Endothelial cell (in vitro differentiated cells): ENCODE results near the gene ADAM12. TPM values are rescaled to one million over a fixed set of nuclear protein-coding genes. Genes with fewer than 3 reads are reported as not detected.

Source experiments
- DNase-seq: peaks from one replicate; pipeline ENCODE4 v3.0.0; 2021; ENCODE audit warnings: low spot score
- H3K27ac Mint-ChIP-seq: one replicate; pipeline ENCODE4 v1.8.0; 2021; ENCODE audit warnings: mixed read lengths, inconsistent platforms; ENCODE audit not compliant: unreplicated experiment
- H3K27me3 Mint-ChIP-seq: one replicate; pipeline ENCODE4 v1.8.0; 2021; ENCODE audit warnings: mild to moderate bottlenecking, moderate library complexity, mixed read lengths, inconsistent platforms; ENCODE audit not compliant: unreplicated experiment
- H3K36me3 Mint-ChIP-seq: one replicate; pipeline ENCODE4 v1.8.0; 2021; ENCODE audit warnings: mild to moderate bottlenecking, low read depth, mixed read lengths, inconsistent platforms; ENCODE audit not compliant: unreplicated experiment
- H3K4me1 Mint-ChIP-seq: one replicate; pipeline ENCODE4 v1.8.0; 2021; ENCODE audit warnings: mild to moderate bottlenecking, mixed read lengths, inconsistent platforms; ENCODE audit not compliant: unreplicated experiment
- H3K4me3 Mint-ChIP-seq: one replicate; pipeline ENCODE4 v1.8.0; 2021; ENCODE audit warnings: mild to moderate bottlenecking, mixed read lengths, inconsistent platforms; ENCODE audit not compliant: unreplicated experiment
- H3K9me3 Mint-ChIP-seq: one replicate; pipeline ENCODE4 v1.8.0; 2021; ENCODE audit warnings: mixed read lengths, inconsistent platforms; ENCODE audit not compliant: unreplicated experiment
- CTCF ChIP-seq: fragments of 200-600 bp; sonication (generic); IDR thresholded peaks from one replicate; pipeline ENCODE4 v1.5.0; 2021; ENCODE audit warnings: antibody characterized with exemption; ENCODE audit not compliant: unreplicated experiment
- total RNA-seq: library from RNA; stranded (reverse); fragmentation: NEBNext Ultra II Directional; extraction: Animal tissue kit (Norgen Biotek cat#: 25700); gene quantifications from one replicate; pipeline ENCODE4 v1.2.1, GENCODE V29; 2021; ENCODE audit not compliant: unreplicated experiment

ADAM12 gene
- total RNA-seq, 1 donor from 2014 or later: 9.0 TPM

GRCh38 chr10:126153711-126154628, 234.3 kb downstream of the ADAM12 start:
- H3K36me3 Mint-ChIP-seq: no peaks in the 10 kb centered on the region
- peaks cover 38% of the 10 kb centered on the region for H3K4me1 Mint-ChIP-seq
- H3K9me3 Mint-ChIP-seq: no peaks in the 10 kb centered on the region
- DNase-seq: no peak
- peaks cover 19% of the 10 kb centered on the region for H3K27me3 Mint-ChIP-seq
- H3K4me3 Mint-ChIP-seq: no peak overlapping the region
- peak overlapping the region; percentile 21 for H3K27ac Mint-ChIP-seq
- TF ChIP-seq CTCF: no peak

- no peak for DNase-seq
- Mint-ChIP-seq H3K27ac (peak overlapping the region; percentile 4), H3K9me3 (no peaks in the 10 kb centered on the region), H3K27me3 (peaks cover 7% of the 10 kb centered on the region), H3K4me3 (no peak overlapping the region), H3K36me3 (no peaks in the 10 kb centered on the region), H3K4me1 (peaks cover 5% of the 10 kb centered on the region)
- TF ChIP-seq CTCF: no peak
Measured at GRCh38 chr10:126147866-126148587, 240.2 kb downstream of the ADAM12 start.

- Mint-ChIP-seq H3K27ac (no peak overlapping the region), H3K4me3 (no peak overlapping the region), H3K27me3 (peaks cover 7% of the 10 kb centered on the region), H3K4me1 (peaks cover 2% of the 10 kb centered on the region), H3K36me3 (no peaks in the 10 kb centered on the region), H3K9me3 (no peaks in the 10 kb centered on the region)
- no peak for TF ChIP-seq CTCF
- no peak for DNase-seq
Measured at GRCh38 chr10:126146771-126147170, 241.5 kb downstream of the ADAM12 start.

- no peaks in the 10 kb centered on the region for H3K4me1 Mint-ChIP-seq
- TF ChIP-seq CTCF: no peak
- H3K9me3 Mint-ChIP-seq: no peaks in the 10 kb centered on the region
- DNase-seq: no peak
- H3K27ac Mint-ChIP-seq: no peak overlapping the region
- H3K4me3 Mint-ChIP-seq: no peak overlapping the region
- H3K27me3 Mint-ChIP-seq: peaks cover 6% of the 10 kb centered on the region
- H3K36me3 Mint-ChIP-seq: no peaks in the 10 kb centered on the region
Measured at GRCh38 chr10:126143117-126143516, 245.2 kb downstream of the ADAM12 start.
